Heart left ventricle (tissue), 13 donors: Measurements from ENCODE around the gene ATXN2.

Experiments used
- CTCF ChIP-seq, 12 donors: fragments of 200-600 bp; sonication (generic) in 4 of 12; IDR thresholded peaks; one replicate each; pipeline versions ENCODE4 v1.5.0 to v1.8.0; 2018 to 2022; ENCODE audit warnings: antibody characterized with exemption in 12 of 12, mild to moderate bottlenecking in 5 of 12
- POLR2A ChIP-seq, 2 donors: fragments of 450-650 bp; IDR thresholded peaks; one replicate each; pipeline ENCODE4 v1.6.1; 2017; ENCODE audit warnings: antibody characterized with exemption in 2 of 2, mild to moderate bottlenecking in 2 of 2, moderate library complexity in 2 of 2
- donor health status: ischemic (EF 13 %, LVEDD 7.1; RV severe dilation, severe dysfunction).
- donor health status: DM: no; HTN: yes; CAD: no.
- donor health status: DM: no; HTN: no; CAD: no.
- donor health status: ischemic (EF 25% LVEDD 6.9; RV normal size, moderate dysfunction).
- donor health status: ischemic (EF 25% LVEDD 5.7; RV mildly dilated, moderate dysfunction).
- donor health status: ischemic (EF 35%, LVEDD 5.7; RV mildly dilated, moderate dysfunction).
- donor health status: nonischemic (EF 11% LVEDD 7.7; RV severe dilation, severe dysfunction).
- donor health status: DM: yes; HTN: yes; CAD: no.
- donor health status: PGD.
- donor health status: ischemic (EF 29% LVEDD 5.4; RV normal size, mild dysfunction).
- donor health status: nonischemic (EF 23%, LVEDD 6.1; RV moderate dilation, normal function).

- TF ChIP-seq CTCF (IDR thresholded peaks at IDR 0.05) (no peak), POLR2A (IDR thresholded peaks at IDR 0.05) (no peak)
Measured at GRCh38 chr12:111506260-111506659, 92.9 kb downstream of the ATXN2 start.
